Small intestine (tissue), 16 donors: ENCODE measurements around the gene MAMDC4. TPM values are rescaled to one million over a fixed set of nuclear protein-coding genes. Genes with fewer than 3 reads are reported as not detected.
"Not testable (repeated sequence)": the region's sequence is repeated elsewhere in the genome, so short reads cannot be mapped to it uniquely, and the experiment has no call there.

Source experiments
- DNase-seq, 2 donors: peaks; one replicate each; pipeline versions ENCODE4 v3.0.0 to v3.0.0-alpha.2; 2013
- FAIRE-seq: peaks from 2 replicates; lab custom pipeline; 2012; peaks lifted over from hg19 to GRCh38; lab: Jason Lieb, UNC
- H3K27ac ChIP-seq, 3 donors: one replicate each; pipeline ENCODE4 v1.5.1; 2013; ENCODE audit warnings: low read length in 2 of 3, mild to moderate bottlenecking in 2 of 3, control low read depth in 1 of 3, inconsistent platforms in 1 of 3, low read depth in 1 of 3, moderate library complexity in 1 of 3
- H3K27me3 ChIP-seq, 3 donors: one replicate each; pipeline ENCODE4 v1.6.1; 2013; ENCODE audit warnings: low read length in 3 of 3, inconsistent platforms in 1 of 3; ENCODE audit not compliant: control insufficient read depth in 3 of 3, insufficient read depth in 3 of 3
- H3K36me3 ChIP-seq, 3 donors: one replicate each; pipeline ENCODE4 v1.6.1; 2013; ENCODE audit warnings: low read length in 3 of 3, inconsistent platforms in 1 of 3, low read depth in 1 of 3, mild to moderate bottlenecking in 1 of 3, moderate library complexity in 1 of 3; ENCODE audit not compliant: control insufficient read depth in 3 of 3, insufficient read depth in 2 of 3
- H3K4me1 ChIP-seq, 3 donors: one replicate each; pipeline ENCODE4 v1.6.1; 2013; ENCODE audit warnings: low read length in 2 of 3, inconsistent platforms in 1 of 3, low read depth in 1 of 3, mild to moderate bottlenecking in 1 of 3, moderate library complexity in 1 of 3; ENCODE audit not compliant: control insufficient read depth in 3 of 3, insufficient read depth in 2 of 3
- H3K4me3 ChIP-seq, 3 donors: one replicate each; pipeline ENCODE4 v1.5.1; 2013; ENCODE audit warnings: low read length in 3 of 3, control low read depth in 1 of 3, inconsistent platforms in 1 of 3, low read depth in 1 of 3, mild to moderate bottlenecking in 1 of 3, moderate library complexity in 1 of 3
- H3K9me3 ChIP-seq, 2 donors: one replicate each; pipeline ENCODE4 v1.6.1; 2013; ENCODE audit warnings: low read depth in 1 of 2, low read length in 1 of 2; ENCODE audit not compliant: control insufficient read depth in 2 of 2, insufficient read depth in 1 of 2
- WGBS, 3 donors: extraction: QIAGEN DNeasy Blood & Tissue Kit; methylation state at CpG; one replicate each; pipeline ENCODE4 v1.1.7; 2013; 5-methylcytosine and 5-hydroxymethylcytosine counted together
- long read RNA-seq, 10 donors: transcript quantifications; one replicate each; lab custom pipeline, GENCODE V29; 2026
- polyA plus RNA-seq, 4 donors: library from polyadenylated mRNA; stranded (reverse) in 3 of 4; unstranded in 1 of 4; fragments of 200-250 nt in 3 of 4; fragments of 120-200 nt in 1 of 4; gene quantifications; one replicate each; pipeline versions ENCODE4 v1.2.1 to v1.2.3, GENCODE V29; 2013
- donor health status: healthy with polysubstance abuse.
- donor health status: control.
- donor health status: control.
- donor health status: Bipolar disorder and iron deficiency.
- donor health status: healthy.

The MAMDC4 gene
- polyA plus RNA-seq = 1,000 to 10,000 TPM in 1 of 4 donors, 1 to 10 TPM in 3; 4.6 to 1,156 (median 8.9) TPM
- long read RNA-seq, donor 1, transcript MAMDC4-202 (29 exons, 3,895 nt) = major isoform, 13 of 2,115 reads
- long read RNA-seq, donor 1, partial matches to known transcripts = 1,219 of 2,115 reads
- long read RNA-seq, donor 1, other reads (novel, unspliced or antisense) = 881 of 2,115 reads
- long read RNA-seq, donor 2, transcript MAMDC4-202 (29 exons, 3,895 nt) = major isoform, 8 of 566 reads
- long read RNA-seq, donor 2, partial matches to known transcripts = 284 of 566 reads
- long read RNA-seq, donor 2, other reads (novel, unspliced or antisense) = 271 of 566 reads
- long read RNA-seq, donor 3, partial matches to known transcripts = 652 of 666 reads
- long read RNA-seq, donor 3, other reads (novel, unspliced or antisense) = 10 of 666 reads
- long read RNA-seq, donor 4, partial matches to known transcripts = 8 of 8 reads
- long read RNA-seq, donor 4, other reads (novel, unspliced or antisense) = 0 of 8 reads
- long read RNA-seq, donor 5, partial matches to known transcripts = 382 of 600 reads
- long read RNA-seq, donor 5, other reads (novel, unspliced or antisense) = 216 of 600 reads
- long read RNA-seq, donor 6, transcript MAMDC4-202 (29 exons, 3,895 nt) = major isoform, 5 of 1,001 reads
- long read RNA-seq, donor 6, partial matches to known transcripts = 496 of 1,001 reads
- long read RNA-seq, donor 6, other reads (novel, unspliced or antisense) = 499 of 1,001 reads
- long read RNA-seq, donor 7 = 0 reads
- long read RNA-seq, donor 8 = 0 reads
- long read RNA-seq, donor 9, partial matches to known transcripts = 124 of 127 reads
- long read RNA-seq, donor 9, other reads (novel, unspliced or antisense) = 0 of 127 reads
- long read RNA-seq, donor 10, transcript MAMDC4-202 (29 exons, 3,895 nt) = major isoform, 6 of 253 reads
- long read RNA-seq, donor 10, partial matches to known transcripts = 246 of 253 reads
- long read RNA-seq, donor 10, other reads (novel, unspliced or antisense) = 0 of 253 reads

GRCh38 chr9:136851941-136852663, at the start of gene MAMDC4:
Gene MAMDC4, plus strand, starts transcription at chr9:136852346. Its CDS starts 71 bp downstream, at chr9:136852417.
- H3K27ac ChIP-seq = peak within 1 kb of the TSS in 2 of 3 donors; percentile 25 to 90
- H3K4me1 ChIP-seq = peaks cover 0 to 70% (median 2%) of the 10 kb centered on the region in 3 donors
- no peak for FAIRE-seq

GRCh38 chr9:136803009-136803550, 49.1 kb upstream of the MAMDC4 start:
- Histone ChIP-seq H3K36me3 (peaks cover 0 to 41% (median 0%) of the 10 kb centered on the region in 3 donors), H3K4me1 (peaks cover 4 to 32% (median 5%) of the 10 kb centered on the region in 3 donors)
- WGBS, 3 donors = 88 to 94% (median 91%) methylated on average over 6 to 8 of the region's 9 CpGs
- H3K4me3 ChIP-seq, DNase-seq, H3K27me3 ChIP-seq, H3K27ac ChIP-seq, FAIRE-seq, H3K9me3 ChIP-seq: not testable (repeated sequence)

More at GRCh38 chr9:136851941-136852663, at the start of gene MAMDC4:
- DNase-seq = peak; percentile 27 to 88
- H3K4me3 ChIP-seq = peak within 1 kb of the TSS in 1 of 3 donors; percentile 99
- no peaks in the 10 kb centered on the region for H3K9me3 ChIP-seq
- peaks cover 0 to 7% (median 0%) of the 10 kb centered on the region in 3 donors for H3K27me3 ChIP-seq
- H3K36me3 ChIP-seq = peaks cover 0 to 78% (median 0%) of the 10 kb centered on the region in 3 donors
- 33 to 57% (median 42%) methylated on average over 21 to 23 of the region's 23 CpGs for WGBS, 3 donors

GRCh38 chr9:136803551-136804508, 48.3 kb upstream of the MAMDC4 start:
- Histone ChIP-seq H3K36me3 (peaks cover 0 to 41% (median 0%) of the 10 kb centered on the region in 3 donors), H3K27ac (no peak overlapping the region), H3K4me3 (no peak overlapping the region), H3K27me3 (peaks cover 0 to 4% (median 3%) of the 10 kb centered on the region in 3 donors), H3K9me3 (no peaks in the 10 kb centered on the region), H3K4me1 (peaks cover 4 to 27% (median 5%) of the 10 kb centered on the region in 3 donors)
- FAIRE-seq (no peak), DNase-seq (no peak)
- WGBS, 3 donors = 87 to 90% (median 87%) methylated on average over 21 to 22 of the region's 22 CpGs

- Histone ChIP-seq H3K27me3 (peaks cover 0 to 4% (median 0%) of the 10 kb centered on the region in 3 donors), H3K27ac (no peak overlapping the region), H3K4me1 (peaks cover 4 to 21% (median 5%) of the 10 kb centered on the region in 3 donors), H3K4me3 (no peak overlapping the region), H3K36me3 (peaks cover 0 to 46% (median 0%) of the 10 kb centered on the region in 3 donors), H3K9me3 (no peaks in the 10 kb centered on the region)
- WGBS, 3 donors = 90 to 94% (median 93%) methylated on average over 19 to 20 of the region's 20 CpGs
- FAIRE-seq = no peak
- DNase-seq = no peak
Measured at GRCh38 chr9:136804509-136805206, 47.5 kb upstream of the MAMDC4 start.

GRCh38 chr9:136805207-136805740, 46.9 kb upstream of the MAMDC4 start:
- peaks cover 0 to 4% (median 0%) of the 10 kb centered on the region in 3 donors for H3K27me3 ChIP-seq
- no peaks in the 10 kb centered on the region for H3K9me3 ChIP-seq
- peaks cover 4 to 25% (median 8%) of the 10 kb centered on the region in 3 donors for H3K4me1 ChIP-seq
- H3K36me3 ChIP-seq = peaks cover 0 to 50% (median 0%) of the 10 kb centered on the region in 3 donors
- H3K4me3 ChIP-seq = no peak overlapping the region
- H3K27ac ChIP-seq = no peak overlapping the region
- no peak for FAIRE-seq
- WGBS, 3 donors = 90 to 94% (median 92%) methylated on average over 12 of the region's 12 CpGs
- no peak for DNase-seq

GRCh38 chr9:136806067-136806466, 46.1 kb upstream of the MAMDC4 start:
- FAIRE-seq (no peak), DNase-seq (no peak)
- no peak overlapping the region for H3K4me3 ChIP-seq
- H3K27me3 ChIP-seq = no peaks in the 10 kb centered on the region
- 96 to 97% (median 97%) methylated on average over 6 to 10 of the region's 10 CpGs for WGBS, 3 donors
- peaks cover 4 to 20% (median 4%) of the 10 kb centered on the region in 3 donors for H3K4me1 ChIP-seq
- H3K36me3 ChIP-seq = peaks cover 0 to 55% (median 2%) of the 10 kb centered on the region in 3 donors
- H3K9me3 ChIP-seq = no peaks in the 10 kb centered on the region
- H3K27ac ChIP-seq = no peak overlapping the region
